HG03066 (cell line): Measurements from ENCODE around the gene SNAPC1.
"Not testable (repeated sequence)": the region's sequence is repeated elsewhere in the genome, so short reads cannot be mapped to it uniquely, and the experiment has no call there.

Experiments
- ATAC-seq: cut with Tn5 transposase; IDR thresholded peaks from one replicate; pipeline ENCODE4 v1.9.1; 2021; ENCODE audit warnings: low read depth; ENCODE audit not compliant: unreplicated experiment

The SNAPC1 gene, protein sequence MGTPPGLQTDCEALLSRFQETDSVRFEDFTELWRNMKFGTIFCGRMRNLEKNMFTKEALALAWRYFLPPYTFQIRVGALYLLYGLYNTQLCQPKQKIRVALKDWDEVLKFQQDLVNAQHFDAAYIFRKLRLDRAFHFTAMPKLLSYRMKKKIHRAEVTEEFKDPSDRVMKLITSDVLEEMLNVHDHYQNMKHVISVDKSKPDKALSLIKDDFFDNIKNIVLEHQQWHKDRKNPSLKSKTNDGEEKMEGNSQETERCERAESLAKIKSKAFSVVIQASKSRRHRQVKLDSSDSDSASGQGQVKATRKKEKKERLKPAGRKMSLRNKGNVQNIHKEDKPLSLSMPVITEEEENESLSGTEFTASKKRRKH

DNA sequence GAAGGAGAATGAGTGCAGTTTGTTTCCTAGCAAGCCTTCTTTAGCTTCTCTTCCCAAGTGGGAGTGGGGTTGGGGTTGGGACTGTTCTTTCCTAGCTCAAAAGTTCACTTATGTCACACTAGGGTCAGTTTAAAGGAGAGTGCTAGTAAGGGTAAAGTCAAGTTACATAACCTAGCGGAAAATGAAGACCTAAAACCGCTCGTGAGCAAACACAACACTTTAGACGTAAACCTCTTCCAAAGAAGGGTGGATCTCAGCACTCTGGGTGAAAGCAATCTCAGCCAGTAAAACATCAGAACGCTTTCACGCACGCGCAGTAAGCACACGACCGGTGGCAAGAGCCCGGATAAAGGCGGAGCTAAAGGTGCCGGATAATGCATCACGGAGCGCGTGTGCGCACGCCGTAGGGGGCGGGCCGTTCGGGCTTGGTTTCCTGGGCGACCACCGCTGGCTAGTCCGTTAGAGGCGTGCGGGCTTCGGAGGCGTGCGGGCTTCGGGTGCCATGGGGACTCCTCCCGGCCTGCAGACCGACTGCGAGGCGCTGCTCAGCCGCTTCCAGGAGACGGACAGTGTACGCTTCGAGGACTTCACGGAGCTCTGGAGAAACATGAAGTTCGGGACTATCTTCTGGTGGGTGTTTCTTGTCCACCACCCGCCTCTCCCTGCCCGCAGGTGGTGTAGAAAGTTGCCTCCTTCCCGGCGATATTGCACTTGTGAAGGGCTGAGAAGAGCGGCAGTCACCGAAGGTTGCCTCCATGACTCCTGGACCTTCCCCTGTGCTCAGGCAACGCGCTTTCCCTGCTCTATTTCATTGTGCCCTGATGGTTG is at the start of gene SNAPC1:
TSS of gene SNAPC1 (plus strand) at position 462 of the 828 bp plus-strand sequence. CDS start at position 503, 41 bp downstream.
- peak; percentile 99 for ATAC-seq

DNA sequence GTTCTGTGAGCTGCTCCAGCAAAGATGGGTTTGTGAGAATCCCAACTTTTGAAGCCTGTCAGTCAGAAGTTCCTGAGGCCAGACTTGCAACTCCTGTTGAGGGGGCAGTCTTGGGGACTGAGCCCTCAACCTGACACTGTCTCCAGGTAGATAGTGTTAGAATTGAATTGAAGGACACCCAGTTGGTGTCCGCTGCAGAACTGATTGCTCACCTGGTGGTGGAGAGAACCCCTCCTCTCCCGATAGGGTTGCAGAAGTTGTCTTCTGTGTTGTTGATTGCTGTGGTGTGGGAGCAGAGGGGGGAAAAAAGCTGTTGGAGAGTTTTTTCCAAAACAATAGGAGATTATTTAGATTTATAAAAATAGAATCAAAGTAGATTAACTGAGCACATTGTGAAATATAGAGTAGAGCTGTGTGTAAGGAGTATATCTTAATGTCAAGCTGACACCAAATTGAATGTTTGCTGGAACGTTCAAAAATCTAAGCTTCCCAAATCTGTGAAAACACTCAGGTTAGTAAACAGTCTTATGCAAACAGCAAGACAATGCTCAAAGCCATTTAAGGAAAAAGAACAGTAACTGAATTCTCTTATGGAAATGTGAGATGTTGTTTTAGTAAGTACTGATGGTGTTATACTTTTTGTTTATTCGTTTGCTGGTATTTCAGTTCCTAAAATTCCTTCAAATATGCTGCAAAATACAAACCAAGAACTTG is 48.3 kb upstream of the SNAPC1 start:
- no peak for ATAC-seq

DNA sequence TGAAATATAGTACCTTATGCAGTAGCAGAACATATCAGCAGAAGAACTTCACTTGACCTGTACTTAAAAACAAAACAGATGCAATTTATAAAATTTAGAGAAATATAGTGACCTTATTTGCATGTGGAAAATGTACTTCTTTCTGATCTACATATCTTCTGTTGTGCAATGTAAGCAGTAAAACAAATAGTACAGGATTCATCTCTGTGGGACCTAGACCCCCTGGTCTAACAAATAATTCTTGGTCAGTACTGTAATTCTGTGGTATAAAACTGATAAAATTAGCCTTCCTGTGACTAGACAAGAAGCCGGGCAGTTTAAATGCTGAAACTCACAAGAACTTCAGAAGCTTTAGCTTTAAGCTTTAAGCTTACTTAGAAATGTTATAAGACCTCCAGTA is 45.3 kb upstream of the SNAPC1 start:
- ATAC-seq, result no peak

DNA sequence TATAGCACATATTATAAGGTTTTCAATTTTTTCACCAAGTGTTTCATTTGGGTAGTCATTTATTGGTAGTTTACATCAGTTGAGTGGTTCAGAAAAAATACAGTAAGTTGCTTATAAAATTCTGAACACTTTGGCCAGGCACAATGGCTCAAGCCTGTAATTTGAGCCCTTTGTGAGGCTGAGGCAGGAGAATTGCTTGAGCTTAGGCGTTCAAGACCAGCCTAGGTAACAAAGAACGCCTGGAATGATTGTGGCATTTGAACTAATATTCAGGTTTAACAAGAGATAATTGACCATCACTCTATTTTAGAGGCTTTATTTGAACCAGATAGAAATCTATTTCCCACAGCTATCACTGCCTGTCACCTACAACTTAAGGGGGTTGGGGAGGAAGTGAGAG is 44.2 kb upstream of the SNAPC1 start:
- ATAC-seq, result no peak

DNA sequence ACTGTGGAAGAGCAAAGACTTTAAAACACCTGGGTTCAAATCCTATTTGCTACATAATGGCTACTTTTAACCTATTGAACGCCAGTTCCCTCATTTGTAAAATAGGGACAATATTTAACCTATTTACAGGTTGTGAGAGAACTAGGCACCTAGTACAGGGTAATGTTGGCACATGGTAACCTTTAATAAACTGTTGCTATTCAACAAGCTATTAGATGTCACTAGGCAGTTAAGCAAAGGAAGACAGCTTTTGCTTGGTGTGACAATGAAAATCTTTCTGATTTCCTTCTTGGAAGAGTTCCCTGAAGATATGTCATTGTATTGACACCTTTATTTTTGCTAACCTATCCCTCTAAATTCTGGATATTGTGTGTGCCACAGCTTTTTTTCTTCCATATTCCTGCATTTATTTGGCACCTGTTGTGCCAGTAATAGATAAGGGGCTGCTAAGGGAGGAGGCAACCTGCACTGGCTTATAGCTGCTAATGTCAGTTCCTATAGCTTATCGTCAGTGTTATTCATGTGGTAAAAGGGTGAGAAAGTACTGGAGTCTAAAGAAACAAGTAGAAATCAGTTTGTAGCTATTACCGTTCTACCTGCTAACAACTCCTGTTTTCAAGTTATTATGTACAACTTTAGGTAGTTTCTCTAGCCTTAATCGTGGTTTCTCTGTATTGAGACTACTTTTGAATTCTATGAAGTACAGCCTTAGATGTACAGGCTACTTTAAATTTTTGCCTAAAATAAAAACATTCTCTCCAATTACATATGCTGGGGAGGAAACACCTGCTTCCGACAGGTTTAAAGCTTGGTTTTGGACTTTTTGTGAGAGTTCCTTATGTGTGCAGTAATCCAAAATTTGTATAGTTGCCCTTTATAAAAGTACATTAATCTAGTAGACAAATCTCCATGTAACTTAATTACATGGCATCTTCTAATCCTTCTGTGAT is 42.6 kb upstream of the SNAPC1 start:
- ATAC-seq, result no peak

DNA sequence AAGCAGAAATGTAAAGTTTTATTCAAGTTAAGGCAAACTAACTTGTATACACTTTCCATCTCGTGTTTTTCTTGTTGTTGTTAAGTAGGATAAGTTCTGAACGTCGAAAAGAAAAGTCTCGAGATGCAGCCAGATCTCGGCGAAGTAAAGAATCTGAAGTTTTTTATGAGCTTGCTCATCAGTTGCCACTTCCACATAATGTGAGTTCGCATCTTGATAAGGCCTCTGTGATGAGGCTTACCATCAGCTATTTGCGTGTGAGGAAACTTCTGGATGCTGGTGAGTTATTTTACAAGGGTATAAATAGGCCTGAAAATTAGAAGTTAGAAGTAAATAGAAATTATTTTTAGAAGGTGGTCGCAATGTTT is 41.9 kb upstream of the SNAPC1 start:
- no peak for ATAC-seq

DNA sequence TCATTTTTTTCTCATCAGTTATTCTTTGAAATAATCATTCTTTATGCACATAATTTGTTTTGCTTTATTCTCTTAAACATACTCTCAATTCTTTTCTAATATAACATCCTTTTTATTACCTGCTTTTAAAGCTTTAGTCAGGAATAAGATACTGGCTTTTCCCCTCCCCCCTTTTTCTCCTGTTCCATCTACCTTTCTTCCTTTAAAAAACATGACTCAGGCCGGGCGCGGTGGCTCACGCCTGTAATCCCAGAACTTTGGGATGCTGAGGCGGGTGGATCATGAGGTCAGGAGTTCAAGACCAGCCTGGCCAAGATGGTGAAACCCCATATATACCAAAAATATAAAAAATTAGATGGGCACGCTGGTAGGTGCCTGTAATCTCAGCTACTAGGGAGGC is 41.5 kb upstream of the SNAPC1 start:
- ATAC-seq, result no peak

DNA sequence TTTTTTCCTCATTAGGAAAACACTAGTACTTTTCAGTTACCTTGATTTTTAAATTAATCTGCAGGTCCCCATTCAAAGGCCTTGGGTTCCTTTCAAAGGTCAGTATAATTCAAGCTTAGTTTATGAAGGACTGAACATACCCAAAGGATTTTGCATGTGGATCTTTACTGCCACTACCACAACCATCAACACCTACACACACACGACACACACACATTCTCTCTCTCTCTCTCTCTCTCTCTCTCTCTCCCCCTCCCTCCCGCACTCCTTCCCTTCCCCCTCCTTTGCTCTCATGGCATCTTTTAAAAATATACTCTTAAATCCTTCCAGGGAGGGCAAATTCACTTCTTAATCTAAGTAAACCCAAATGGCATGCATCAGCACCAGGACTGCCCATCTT is 38.1 kb upstream of the SNAPC1 start:
- ATAC-seq, result no peak

DNA sequence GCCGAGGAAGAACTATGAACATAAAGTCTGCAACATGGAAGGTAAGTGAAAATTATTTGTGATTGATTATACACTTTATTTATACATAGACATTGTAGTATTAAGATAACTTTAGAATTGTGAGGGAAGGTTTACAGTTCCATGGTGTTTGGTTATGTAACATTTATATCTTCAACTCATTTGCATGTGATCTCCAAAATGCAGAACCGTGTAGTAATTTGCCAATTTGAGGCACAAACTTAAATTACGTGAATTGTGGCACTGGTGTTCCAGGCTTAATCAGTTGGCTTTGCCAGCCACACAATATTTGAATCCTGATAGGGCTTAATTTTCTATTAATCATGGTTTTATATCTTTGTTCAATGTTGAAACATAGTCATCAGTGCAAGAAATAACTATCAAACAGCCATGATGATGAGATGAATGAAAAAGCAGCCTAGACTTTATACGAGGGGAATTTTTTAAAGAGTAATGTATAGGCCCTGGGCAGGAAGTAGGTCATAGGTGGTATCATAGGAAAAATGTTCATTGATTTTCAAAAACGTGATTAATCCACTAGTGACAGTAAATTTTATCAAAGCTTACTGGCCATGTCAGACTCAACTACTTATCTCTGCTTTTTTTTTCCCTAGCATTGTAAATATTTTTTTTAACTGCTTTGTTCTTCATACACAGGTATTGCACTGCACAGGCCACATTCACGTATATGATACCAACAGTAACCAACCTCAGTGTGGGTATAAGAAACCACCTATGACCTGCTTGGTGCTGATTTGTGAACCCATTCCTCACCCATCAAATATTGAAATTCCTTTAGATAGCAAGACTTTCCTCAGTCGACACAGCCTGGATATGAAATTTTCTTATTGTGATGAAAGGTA is 35.2 kb upstream of the SNAPC1 start:
- ATAC-seq, result no peak

DNA sequence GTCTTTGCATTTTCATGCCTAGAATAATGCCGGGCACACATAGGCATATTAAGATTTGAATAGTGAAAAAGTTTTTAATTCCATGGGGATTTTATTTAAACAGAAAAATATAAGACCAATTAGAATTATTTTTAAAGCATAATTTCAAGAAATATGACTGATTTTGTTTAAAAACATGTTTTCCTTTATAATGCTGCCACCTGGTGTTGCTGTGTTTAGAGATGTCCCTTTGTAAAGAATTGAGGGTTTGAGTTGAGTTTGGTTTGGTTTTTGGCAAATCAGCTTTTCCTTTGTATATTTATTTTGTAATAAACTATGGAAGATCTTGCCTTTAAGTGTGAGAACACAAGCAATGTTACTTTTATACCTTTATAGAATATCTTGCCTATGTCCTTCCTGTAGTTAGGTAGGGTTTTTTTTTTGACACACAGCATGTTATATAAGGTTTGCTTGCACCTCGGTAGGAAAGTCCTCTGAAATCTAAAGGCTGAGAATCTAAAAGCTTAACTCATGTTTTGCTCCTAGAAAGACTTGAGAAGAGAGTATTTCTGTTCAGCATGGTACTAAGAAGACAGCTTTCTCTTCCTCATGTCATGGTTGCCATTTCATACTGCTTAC is 31.4 kb upstream of the SNAPC1 start:
- no peak for ATAC-seq

DNA sequence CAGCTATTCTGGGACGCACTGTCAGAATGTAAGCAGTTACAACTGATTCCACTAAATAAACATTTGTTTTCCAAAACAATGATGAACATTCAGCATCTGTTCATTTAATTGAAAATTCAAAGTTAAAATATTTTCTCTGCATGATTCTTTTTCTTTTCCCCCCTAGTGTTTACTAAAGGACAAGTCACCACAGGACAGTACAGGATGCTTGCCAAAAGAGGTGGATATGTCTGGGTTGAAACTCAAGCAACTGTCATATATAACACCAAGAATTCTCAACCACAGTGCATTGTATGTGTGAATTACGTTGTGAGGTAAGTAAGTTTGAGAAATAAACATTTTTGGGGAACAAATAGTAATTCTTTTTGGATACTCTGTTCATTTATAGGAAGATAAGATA is 28.2 kb upstream of the SNAPC1 start:
- ATAC-seq, result no peak

DNA sequence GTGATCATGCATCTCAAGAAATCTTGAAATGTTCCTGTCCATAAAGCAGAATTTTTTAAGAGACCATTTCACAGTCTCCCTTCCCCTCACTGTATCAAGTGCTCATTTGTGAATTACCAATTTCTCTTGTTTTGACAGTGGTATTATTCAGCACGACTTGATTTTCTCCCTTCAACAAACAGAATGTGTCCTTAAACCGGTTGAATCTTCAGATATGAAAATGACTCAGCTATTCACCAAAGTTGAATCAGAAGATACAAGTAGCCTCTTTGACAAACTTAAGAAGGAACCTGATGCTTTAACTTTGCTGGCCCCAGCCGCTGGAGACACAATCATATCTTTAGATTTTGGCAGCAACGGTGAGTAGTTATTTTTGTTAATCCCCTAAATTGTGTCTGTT is 25.5 kb upstream of the SNAPC1 start:
- ATAC-seq, result no peak

DNA sequence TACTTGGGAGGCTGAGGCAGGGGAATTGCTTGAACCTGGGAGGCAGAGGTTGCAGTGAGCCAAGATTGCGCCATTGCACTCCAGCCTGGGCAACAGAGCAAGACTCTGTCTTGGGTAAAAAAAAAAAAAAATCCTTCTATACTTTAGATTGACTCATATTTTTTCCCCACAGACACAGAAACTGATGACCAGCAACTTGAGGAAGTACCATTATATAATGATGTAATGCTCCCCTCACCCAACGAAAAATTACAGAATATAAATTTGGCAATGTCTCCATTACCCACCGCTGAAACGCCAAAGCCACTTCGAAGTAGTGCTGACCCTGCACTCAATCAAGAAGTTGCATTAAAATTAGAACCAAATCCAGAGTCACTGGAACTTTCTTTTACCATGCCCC is 24.3 kb upstream of the SNAPC1 start:
- no peak for ATAC-seq

DNA sequence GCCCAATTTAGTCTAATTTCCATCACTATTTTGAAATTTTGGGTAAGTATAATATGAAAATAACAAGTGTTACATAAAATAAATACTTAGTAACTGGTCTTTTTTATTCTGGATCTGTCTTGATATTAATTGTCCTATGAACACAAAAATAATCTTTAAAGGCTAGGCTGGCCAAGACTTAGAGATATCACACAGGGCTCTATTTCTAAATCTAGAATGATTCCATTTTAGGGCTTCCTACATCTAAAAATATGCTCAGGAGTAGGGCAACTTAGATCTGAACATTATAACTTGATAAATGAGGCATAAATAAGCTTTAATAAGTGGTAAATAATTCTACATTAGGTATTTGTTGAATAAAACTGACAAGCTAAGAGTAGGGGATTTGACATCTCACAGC is 23.1 kb upstream of the SNAPC1 start:
- ATAC-seq, result no peak

DNA sequence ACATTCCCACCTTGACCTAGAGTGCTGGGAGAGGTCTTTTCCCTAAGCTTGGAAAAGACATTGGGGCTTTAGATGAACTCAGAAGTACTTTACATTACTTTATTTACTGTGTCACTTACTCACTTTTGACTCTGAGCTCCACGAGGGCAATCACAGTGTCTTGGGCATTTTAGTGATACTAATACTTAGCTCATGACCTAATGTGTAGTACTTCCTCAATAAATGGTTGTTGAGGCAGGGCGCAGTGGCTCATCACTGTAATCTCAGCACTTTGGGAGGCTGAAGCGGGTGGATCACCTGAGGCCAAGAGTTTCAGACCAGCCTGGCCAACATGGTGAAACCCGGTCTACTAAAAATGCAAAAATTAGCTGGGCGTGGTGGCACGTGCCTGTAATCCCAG is 19.8 kb upstream of the SNAPC1 start:
- ATAC-seq, result no peak

DNA sequence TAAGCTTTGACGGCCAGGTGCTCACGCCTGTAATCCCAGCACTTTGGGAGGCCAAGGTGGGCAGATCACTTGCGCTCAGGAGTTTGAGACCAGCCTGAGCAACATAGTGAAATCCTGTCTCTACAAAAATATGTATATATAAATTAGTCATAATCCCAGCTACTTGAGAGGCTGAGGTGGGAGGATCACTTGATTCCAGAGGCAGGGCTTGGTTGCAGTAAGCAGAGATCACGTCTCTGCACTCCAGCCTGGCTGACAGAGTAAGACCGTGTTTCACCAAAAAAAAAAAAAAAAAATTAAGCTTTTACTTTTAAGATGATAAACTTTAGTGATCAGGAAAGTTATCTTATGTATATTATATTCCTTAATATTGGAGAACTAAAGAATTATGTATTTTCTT is 18.0 kb upstream of the SNAPC1 start:
- ATAC-seq, result no peak

DNA sequence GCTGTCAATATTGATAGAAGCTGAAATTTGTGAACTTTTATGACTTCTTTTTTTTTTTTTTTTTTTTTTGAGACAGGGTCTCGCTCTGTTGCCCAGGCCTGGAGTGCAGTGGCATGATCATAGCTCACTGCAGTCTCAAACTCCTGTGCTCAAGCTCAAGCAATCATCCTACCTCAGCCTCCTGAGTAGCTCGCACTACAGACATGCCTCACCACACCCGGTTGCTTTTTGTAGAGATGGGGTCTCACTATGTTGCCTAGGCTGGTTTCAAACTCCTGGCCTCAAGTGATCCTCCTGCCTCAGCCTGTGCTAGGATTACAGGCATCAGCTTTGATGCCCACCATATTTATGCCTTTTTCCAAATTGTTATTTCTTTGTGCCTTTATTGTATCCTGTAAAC is 15.9 kb upstream of the SNAPC1 start:
- not testable (repeated sequence) for ATAC-seq

DNA sequence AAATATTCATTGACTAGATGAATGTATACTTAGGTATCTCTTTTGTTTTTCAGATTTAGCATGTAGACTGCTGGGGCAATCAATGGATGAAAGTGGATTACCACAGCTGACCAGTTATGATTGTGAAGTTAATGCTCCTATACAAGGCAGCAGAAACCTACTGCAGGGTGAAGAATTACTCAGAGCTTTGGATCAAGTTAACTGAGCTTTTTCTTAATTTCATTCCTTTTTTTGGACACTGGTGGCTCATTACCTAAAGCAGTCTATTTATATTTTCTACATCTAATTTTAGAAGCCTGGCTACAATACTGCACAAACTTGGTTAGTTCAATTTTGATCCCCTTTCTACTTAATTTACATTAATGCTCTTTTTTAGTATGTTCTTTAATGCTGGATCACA is 15.3 kb upstream of the SNAPC1 start:
- no peak for ATAC-seq

DNA sequence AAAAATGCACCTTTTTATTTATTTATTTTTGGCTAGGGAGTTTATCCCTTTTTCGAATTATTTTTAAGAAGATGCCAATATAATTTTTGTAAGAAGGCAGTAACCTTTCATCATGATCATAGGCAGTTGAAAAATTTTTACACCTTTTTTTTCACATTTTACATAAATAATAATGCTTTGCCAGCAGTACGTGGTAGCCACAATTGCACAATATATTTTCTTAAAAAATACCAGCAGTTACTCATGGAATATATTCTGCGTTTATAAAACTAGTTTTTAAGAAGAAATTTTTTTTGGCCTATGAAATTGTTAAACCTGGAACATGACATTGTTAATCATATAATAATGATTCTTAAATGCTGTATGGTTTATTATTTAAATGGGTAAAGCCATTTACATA is 14.9 kb upstream of the SNAPC1 start:
- ATAC-seq, result no peak
